Activated naive CD4-positive, alpha-beta T cell treated with anti-CD3 and anti-CD28 coated beads for 36 hours (primary cell): ENCODE measurements around the gene CBX8. TPM values are rescaled to one million over a fixed set of nuclear protein-coding genes. Genes with fewer than 3 reads are reported as not detected.

Source experiments
- CTCF ChIA-PET: fragments of 350-600 bp; sonication (Branson Sonifier 250); formaldehyde crosslinking; loops from one replicate; lab custom pipeline; 2021; ENCODE audit warnings: antibody characterized with exemption; lab: Charles Lee
- DNase-seq: peaks from one replicate; pipeline ENCODE4 v3.0.0-alpha.2; 2020
- H3K27ac Mint-ChIP-seq: one replicate; pipeline ENCODE4 v1.8.0; 2021; ENCODE audit warnings: mild to moderate bottlenecking, mixed read lengths
- H3K27me3 Mint-ChIP-seq: one replicate; pipeline ENCODE4 v1.8.0; 2021; ENCODE audit warnings: low read depth, mixed read lengths
- H3K36me3 Mint-ChIP-seq: one replicate; pipeline ENCODE4 v1.8.0; 2021; ENCODE audit warnings: low read depth, mixed read lengths
- H3K4me1 Mint-ChIP-seq: one replicate; pipeline ENCODE4 v1.8.0; 2021; ENCODE audit warnings: low read depth, mixed read lengths
- H3K4me3 Mint-ChIP-seq: one replicate; pipeline ENCODE4 v1.8.0; 2021; ENCODE audit warnings: mild to moderate bottlenecking, moderate library complexity, mixed read lengths
- H3K9me3 Mint-ChIP-seq: one replicate; pipeline ENCODE4 v1.8.0; 2021; ENCODE audit warnings: mixed read lengths
- intact Hi-C: fragments of 100-400 bp; cut with micrococcal nuclease; formaldehyde crosslinking; loops from one replicate; pipeline ENCODE4 v1.15.1; 2023
- total RNA-seq, 2 experiments: library from RNA; stranded (reverse); gene quantifications; one replicate each; pipeline ENCODE4 v1.2.3, GENCODE V29; 2021

Gene CBX8
- total RNA-seq, 2 experiments from 2014 or later: 3.8 to 3.9 TPM

DNA sequence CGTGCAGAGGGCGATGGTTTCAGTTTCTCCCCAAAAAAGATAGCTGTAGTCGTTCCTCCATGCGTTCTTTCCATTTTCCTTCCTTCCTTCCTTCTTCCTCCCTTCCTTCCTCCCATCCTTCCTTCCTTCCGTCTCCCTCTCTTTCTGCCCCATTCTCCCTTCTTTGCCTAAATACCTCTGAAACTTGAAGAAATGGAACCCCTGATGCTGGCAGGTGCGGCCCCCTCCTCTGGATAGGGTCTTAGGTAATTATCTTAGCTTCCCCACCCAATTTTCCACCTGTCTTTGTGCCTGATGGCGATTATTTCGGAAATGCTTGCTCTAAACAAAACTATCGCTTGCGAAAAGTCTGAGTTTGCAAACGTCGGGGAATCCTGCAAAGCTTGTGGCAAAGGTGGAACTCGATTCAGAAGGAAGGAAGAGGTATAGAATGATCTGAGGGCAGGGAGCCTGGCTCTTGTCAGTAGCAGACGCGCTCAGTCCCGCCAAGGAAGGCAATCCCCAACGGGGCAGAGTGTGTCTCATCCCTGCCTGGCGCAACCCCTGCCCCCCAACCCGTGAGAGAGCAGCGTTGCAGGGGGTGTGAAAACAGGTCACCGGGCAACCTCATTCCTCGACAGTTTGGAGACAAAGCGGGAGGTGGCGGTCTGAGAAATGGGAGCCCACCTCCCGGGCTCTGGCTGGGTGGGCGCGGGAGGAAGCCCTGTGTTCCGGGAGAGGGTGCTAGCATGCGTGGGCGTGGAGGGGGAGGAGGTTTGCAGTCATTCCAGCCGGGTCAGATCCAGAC is 2.9 kb upstream of the CBX8 start:
- Mint-ChIP-seq H3K27ac (peak overlapping the region; percentile 2), H3K4me3 (peak overlapping the region; percentile 31), H3K27me3 (peaks cover 49% of the 10 kb centered on the region), H3K4me1 (peaks cover 45% of the 10 kb centered on the region), H3K36me3 (no peaks in the 10 kb centered on the region), H3K9me3 (no peaks in the 10 kb centered on the region)
- intact Hi-C loops: loop anchor here (1.0 to 5.0 kb wide), 3 partner anchors 11 to 463 kb away; partner anchors contain the start of genes EIF4A3 and RNF213
- DNase-seq: peak; percentile 62
- CTCF ChIA-PET: interaction anchor here (1.1 to 1.2 kb wide), 2 partner anchors 11 to 40 kb away, joined by 5 to 6 read pairs; partner anchors contain the start of gene CBX4

DNA sequence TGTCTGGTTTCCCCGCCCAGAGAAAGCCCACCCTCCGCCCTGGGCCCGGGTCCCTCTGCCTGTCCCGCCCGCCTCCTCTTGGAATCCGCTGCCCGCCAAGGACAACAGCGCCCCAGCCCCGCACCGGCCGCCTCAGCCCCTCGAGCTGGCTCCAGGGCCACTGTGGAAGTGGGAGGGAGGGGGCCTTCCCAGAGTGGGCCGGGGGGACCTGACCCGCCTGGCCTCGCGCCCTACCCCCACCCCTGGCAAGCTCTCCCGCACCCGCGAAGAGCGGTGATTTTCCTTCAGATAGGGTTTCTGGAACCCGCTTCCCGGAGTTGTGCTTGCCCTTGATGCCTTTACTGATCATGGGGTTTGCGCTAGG is 2.3 kb upstream of the CBX8 start:
- Mint-ChIP-seq H3K27ac (no peak overlapping the region), H3K4me3 (peak overlapping the region; percentile 31), H3K9me3 (no peaks in the 10 kb centered on the region), H3K27me3 (peaks cover 44% of the 10 kb centered on the region), H3K4me1 (peaks cover 40% of the 10 kb centered on the region), H3K36me3 (no peaks in the 10 kb centered on the region)
- no peak for DNase-seq
- intact Hi-C loops: loop anchor here (5.0 kb wide), 2 partner anchors 348 to 463 kb away; partner anchors contain the start of genes EIF4A3 and RNF213
- CTCF ChIA-PET: interaction anchor here (1.1 to 1.2 kb wide), 2 partner anchors 12 to 40 kb away, joined by 5 to 6 read pairs; partner anchors contain the start of gene CBX4

DNA sequence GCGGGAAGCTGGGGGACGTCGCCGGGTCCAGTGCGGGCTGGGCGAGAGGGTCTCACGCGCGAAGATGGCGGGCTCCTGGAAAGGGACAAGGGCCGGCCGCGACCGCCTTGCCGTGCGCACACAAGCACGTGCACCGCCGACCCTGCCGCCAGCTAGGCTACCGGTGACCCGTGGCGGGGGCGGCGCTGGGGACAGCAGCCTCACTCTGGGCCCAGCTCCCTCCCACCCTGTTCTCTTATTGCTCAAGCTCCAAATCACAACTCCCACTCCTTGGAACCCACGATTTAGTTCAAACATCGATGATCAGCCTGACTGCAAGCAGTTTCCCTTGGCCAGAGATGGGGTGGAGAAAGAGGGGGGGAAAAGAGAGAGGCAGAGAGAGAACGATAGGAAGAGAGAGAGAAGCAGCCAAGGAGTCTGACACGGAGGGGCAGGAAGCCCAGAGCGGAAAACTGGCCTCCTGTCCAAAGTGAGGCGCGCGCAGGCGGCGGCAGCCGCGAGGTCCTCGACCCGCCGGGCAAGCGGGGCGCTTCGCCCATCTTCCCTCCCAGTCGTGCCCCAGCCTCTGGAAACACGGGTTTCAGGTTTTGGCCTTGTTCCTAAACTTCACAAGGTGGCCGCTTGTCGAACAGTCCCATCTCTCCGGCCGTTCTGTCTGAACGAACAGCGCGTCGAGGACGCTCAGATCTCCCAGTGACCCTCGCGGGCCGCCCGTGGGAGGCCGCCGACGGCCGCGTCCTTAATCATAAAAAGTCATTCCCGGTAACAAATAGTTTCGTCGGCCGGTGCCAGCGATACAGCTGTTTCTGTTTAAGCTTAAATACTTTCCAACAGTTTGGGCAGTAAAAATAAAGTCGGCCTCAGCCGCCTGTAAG is 1.7 kb upstream of the CBX8 start:
- Mint-ChIP-seq H3K4me1 (peaks cover 38% of the 10 kb centered on the region), H3K27me3 (peaks cover 44% of the 10 kb centered on the region), H3K9me3 (no peaks in the 10 kb centered on the region), H3K4me3 (peak overlapping the region; percentile 41), H3K36me3 (no peaks in the 10 kb centered on the region), H3K27ac (no peak overlapping the region)
- no peak for DNase-seq
- CTCF ChIA-PET: interaction anchor here (1.2 kb wide), 1 partner anchor 13 kb away, joined by 5 read pairs; no protein-coding TSS in a partner anchor
- intact Hi-C loops: loop anchor here (5.0 kb wide), 2 partner anchors 349 to 464 kb away; partner anchors contain the start of genes EIF4A3 and RNF213

DNA sequence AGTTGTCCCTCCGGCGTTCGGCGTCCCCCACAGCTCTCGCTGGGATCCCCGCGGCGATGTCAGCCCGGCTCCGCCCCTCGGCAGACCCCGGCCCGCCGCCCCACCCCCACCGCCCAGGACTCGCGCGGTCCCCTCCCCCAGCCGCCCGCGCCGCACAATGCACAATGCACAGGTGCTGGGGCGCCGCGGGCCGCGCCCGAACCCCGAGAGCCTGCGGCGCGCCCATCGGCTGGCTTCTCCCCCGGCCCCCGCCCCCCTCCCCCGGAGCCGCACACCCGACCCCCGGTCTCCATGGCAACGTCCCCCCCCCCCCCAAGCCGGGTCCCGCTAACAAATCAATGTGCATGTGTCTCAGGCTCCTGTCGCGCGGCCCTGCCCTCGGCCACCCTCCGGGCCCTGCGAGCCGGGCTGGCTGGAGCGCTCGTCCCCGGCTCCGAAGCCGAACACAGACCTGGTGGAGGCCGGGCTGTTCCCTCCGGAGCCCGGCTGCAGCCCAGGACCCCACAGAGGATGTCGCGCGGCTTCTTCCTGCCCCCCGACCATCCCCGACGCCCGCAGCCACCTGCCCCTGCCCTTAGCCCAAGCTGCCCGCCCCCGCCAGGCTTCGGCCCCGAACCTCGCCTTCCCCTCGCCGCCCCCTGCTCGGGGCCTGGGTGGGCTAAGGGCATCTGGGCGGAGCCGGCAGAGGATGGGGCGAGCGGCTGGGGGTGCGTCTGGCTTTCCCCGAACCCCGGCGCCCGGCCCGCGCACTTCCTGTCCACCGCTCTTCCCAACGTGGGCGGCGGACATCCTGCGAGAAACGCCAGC is 818 bp upstream of the CBX8 start:
- Mint-ChIP-seq H3K27me3 (peaks cover 38% of the 10 kb centered on the region), H3K4me1 (peaks cover 36% of the 10 kb centered on the region), H3K27ac (no peak overlapping the region), H3K36me3 (no peaks in the 10 kb centered on the region), H3K4me3 (peak overlapping the region; percentile 77), H3K9me3 (no peaks in the 10 kb centered on the region)
- intact Hi-C loops: loop anchor here (1.0 to 5.0 kb wide), 6 partner anchors 14 to 465 kb away; partner anchors contain the start of genes CBX2, CBX4, EIF4A3 and RNF213
- CTCF ChIA-PET: interaction anchor here (1.3 kb wide), 1 partner anchor 208 kb away, joined by 4 read pairs; no protein-coding TSS in a partner anchor
- DNase-seq: no peak

DNA sequence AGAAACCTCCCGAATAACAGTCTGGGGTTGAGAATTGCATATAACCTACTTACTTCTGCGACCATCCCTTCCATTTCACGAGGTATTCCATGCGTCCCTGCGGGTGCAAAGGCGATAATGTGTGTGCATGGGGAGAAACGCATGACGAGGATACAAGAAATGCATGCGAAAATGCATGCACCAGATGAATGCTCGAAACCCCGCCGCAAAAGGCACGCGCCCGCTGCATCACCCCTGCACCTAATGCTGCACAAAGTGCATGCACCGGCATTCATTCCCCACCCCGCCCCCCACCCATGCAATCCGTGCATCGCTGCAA is 474 bp downstream of the CBX8 start:
- Mint-ChIP-seq H3K4me1 (peaks cover 32% of the 10 kb centered on the region), H3K27ac (no peak overlapping the region), H3K9me3 (no peaks in the 10 kb centered on the region), H3K36me3 (no peaks in the 10 kb centered on the region), H3K4me3 (peak overlapping the region; percentile 77), H3K27me3 (peaks cover 35% of the 10 kb centered on the region)
- intact Hi-C loops: loop anchor here (2.0 to 5.0 kb wide), 3 partner anchors 18 to 466 kb away; partner anchors contain the start of genes CBX2, EIF4A3 and RNF213
- no peak for DNase-seq
- CTCF ChIA-PET: interaction anchor here (1.3 to 1.5 kb wide), 3 partner anchors 12 to 209 kb away, joined by 3 to 5 read pairs (median 4); no protein-coding TSS in a partner anchor

DNA sequence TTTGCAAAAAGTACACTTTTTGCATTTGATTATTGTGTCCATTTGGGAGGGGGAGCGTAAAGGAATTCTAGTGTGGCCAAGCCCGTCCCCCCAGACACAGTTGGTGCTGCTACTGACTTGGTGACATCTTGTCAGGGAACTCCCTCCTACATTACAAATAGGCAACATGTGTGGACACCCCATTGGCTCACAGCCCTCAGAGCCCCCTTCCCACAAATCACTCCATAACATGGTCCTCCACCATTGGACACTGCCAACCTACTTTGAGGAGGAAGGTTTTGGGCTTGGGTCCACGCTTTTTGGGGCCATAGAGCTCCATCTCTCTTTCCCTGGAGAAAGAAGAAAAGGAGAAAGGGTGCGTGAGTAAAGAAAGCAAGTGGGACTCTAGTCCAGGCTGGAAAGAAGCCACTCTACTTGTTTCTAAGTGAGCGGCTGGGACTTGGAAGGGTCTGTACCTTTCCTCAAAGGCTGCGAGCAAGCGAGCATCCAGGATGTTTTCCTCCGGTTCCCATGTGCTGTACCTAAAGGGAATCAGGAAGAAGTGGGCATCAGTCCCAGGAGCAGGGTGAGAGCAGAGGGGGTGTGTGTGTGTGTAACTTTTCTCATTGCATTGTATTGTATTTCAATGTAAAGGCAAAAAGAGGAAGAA is 958 bp downstream of the CBX8 start:
- Mint-ChIP-seq H3K4me3 (peak overlapping the region; percentile 77), H3K9me3 (no peaks in the 10 kb centered on the region), H3K27ac (no peak overlapping the region), H3K36me3 (no peaks in the 10 kb centered on the region), H3K4me1 (peaks cover 35% of the 10 kb centered on the region), H3K27me3 (peaks cover 37% of the 10 kb centered on the region)
- CTCF ChIA-PET: interaction anchor here (1.3 to 1.6 kb wide), 3 partner anchors 12 to 49 kb away, joined by 3 to 5 read pairs (median 3); no protein-coding TSS in a partner anchor
- intact Hi-C loops: loop anchor here (2.0 to 5.0 kb wide), 3 partner anchors 17 to 466 kb away; partner anchors contain the start of genes CBX2, EIF4A3 and RNF213
- no peak for DNase-seq

DNA sequence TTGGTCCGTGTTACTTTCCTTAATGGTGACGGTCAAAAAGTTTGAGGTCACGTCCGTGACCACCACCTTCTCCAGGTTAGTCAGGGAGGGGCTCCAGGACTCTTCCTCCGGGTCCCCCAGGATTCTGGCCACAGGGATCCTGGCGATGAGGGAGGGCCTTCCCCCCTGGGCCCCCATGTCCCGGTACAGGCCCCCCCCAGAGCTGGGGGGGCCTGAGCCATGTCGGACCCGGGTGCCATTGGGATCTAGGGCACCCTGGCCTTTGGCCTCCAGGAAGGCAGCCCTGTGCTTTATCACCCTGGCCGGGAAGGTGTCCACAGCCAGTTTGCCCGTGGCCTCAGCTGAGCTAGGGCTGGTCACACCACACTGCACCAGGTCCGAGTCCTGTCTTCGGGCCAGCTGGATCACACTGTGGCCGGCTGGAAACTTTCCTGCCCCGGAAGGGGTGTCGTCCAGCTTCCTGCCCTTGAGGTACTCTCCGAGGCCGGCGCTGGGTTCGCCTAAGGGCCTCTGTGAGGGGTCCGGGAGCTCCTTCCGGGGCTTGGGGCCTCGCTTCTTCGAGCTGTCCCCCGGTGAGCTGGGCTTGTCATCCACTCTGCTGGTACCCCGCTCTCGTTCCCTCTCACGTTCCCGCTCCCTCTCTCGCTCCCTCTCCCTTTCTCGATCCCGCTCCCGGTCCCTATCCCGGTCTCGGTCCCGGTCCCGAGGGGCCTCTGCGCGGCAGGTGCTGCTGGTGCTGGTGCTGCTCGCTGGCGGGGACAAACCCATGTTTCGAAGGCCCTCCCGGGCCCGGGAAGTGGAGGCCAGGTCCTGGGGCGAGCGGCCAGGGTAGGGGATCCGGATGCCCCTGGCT is 2.0 kb downstream of the CBX8 start:
- no peak overlapping the region for H3K4me3 Mint-ChIP-seq

DNA sequence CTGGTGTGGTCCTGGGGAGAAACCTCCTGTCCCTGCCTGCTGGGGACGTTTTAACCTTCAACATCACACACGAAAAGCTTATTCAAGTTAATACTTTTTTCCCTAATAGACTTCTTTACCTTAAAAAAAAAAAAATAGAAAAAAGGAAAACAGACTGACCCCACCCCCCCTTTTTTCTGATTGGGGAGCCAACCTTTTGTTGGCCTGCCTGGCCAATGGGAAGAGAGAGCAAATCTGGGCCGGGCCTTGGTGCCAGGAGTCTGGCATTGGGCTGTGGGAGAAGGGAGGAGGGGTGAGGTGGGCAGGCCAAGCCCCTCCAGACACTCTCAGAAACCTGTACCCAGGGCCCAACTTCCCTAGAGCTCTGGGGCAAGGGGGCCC is 3.0 kb downstream of the CBX8 start:
- no peak overlapping the region for H3K27ac Mint-ChIP-seq
- peaks cover 22% of the 10 kb centered on the region for H3K4me1 Mint-ChIP-seq
- DNase-seq: no peak
- H3K9me3 Mint-ChIP-seq: no peaks in the 10 kb centered on the region
- H3K36me3 Mint-ChIP-seq: no peaks in the 10 kb centered on the region
- intact Hi-C loops: loop anchor here (5.0 kb wide), 1 partner anchor 123 kb away; no protein-coding TSS in a partner anchor
- CTCF ChIA-PET: interaction anchor here (0.9 to 1.4 kb wide), 2 partner anchors 49 to 51 kb away, joined by 3 to 5 read pairs; no protein-coding TSS in a partner anchor
- no peak overlapping the region for H3K4me3 Mint-ChIP-seq
- peaks cover 34% of the 10 kb centered on the region for H3K27me3 Mint-ChIP-seq

More for the DNA sequence above, 2.0 kb downstream of the CBX8 start:
- intact Hi-C loops: loop anchor here (5.0 kb wide), 3 partner anchors 122 to 467 kb away; partner anchors contain the start of genes EIF4A3 and RNF213
- Mint-ChIP-seq H3K9me3 (no peaks in the 10 kb centered on the region), H3K4me1 (peaks cover 31% of the 10 kb centered on the region), H3K27me3 (peaks cover 36% of the 10 kb centered on the region), H3K27ac (no peak overlapping the region), H3K36me3 (no peaks in the 10 kb centered on the region)
- CTCF ChIA-PET: interaction anchor here (1.4 to 1.6 kb wide), 2 partner anchors 11 to 50 kb away, joined by 3 to 5 read pairs; no protein-coding TSS in a partner anchor
- DNase-seq: no peak

DNA sequence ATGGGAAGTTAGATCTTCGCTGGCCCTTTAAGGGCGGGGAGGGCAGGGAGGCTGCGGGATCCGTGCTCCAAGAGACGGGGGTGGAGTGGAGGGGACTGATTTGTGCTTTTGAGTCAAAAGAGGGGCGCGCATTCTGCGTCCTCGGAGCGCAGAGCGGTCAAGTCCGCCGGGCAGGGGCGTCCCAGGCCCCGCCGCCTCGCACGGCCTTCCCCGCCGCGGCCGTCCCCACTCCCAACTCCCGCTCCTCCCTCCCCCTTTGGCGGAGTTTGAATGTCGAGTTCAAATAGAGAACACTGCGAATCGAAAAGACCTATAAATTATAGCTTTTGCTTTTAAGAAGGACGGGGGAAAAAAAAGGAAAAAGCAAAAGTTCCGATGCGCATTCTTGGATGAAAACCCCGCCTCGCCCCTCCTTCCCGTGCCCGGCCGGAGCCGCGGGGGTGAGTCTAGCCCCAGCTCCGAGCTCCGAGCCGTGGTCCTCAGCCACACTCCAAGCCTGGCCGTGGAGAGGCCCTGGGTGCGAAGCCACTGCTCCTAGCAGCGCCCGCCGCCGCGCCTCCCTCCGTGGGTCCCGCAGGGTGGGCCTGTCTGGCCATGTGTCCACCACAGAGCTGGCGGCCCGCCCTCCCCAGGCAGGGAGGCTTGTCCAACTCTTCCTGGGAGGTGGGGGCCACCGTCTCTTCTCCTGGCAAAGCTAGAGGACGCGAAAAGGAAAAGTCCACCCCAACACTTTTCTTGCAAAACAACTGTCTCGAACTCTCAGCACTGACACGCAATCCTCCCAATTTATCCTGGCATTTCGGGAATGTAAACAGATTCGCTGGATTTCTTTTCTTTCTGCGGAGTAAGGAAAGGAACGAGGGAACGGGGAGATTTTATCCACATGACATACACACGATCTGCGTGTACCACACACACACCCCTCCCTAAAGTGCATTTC is 3.6 kb downstream of the CBX8 start:
- intact Hi-C loops: loop anchor here (5.0 kb wide), 1 partner anchor 124 kb away; no protein-coding TSS in a partner anchor
- H3K4me1 Mint-ChIP-seq: peaks cover 16% of the 10 kb centered on the region
- CTCF ChIA-PET: interaction anchor here (0.6 to 1.4 kb wide), 3 partner anchors 40 to 51 kb away, joined by 3 to 5 read pairs (median 3); no protein-coding TSS in a partner anchor
- no peak overlapping the region for H3K27ac Mint-ChIP-seq
- H3K4me3 Mint-ChIP-seq: no peak overlapping the region
- H3K9me3 Mint-ChIP-seq: no peaks in the 10 kb centered on the region
- no peaks in the 10 kb centered on the region for H3K36me3 Mint-ChIP-seq
- H3K27me3 Mint-ChIP-seq: peaks cover 35% of the 10 kb centered on the region
- DNase-seq: no peak
